Activated B cell treated with CpG ODN at 0.5 μM for 24 hours (primary cell): ENCODE measurements around the gene RNF220. TPM values are rescaled to one million over a fixed set of nuclear protein-coding genes. Genes with fewer than 3 reads are reported as not detected.

Experiments used
- ATAC-seq: fragments of 200-7000 bp; cut with Tn5 transposase; one replicate; pipeline ENCODE4 v1.10.0; 2021; ENCODE audit warnings: low read depth, mild to moderate bottlenecking, moderate library complexity
- CTCF ChIA-PET: fragments of 350-600 bp; sonication (Branson Sonifier 250); formaldehyde crosslinking; loops from one replicate; lab custom pipeline; 2021; ENCODE audit warnings: antibody characterized with exemption; lab: Charles Lee
- POLR2A ChIA-PET: fragments of 350-600 bp; sonication (Branson Sonifier 250); formaldehyde crosslinking; loops from one replicate; lab custom pipeline; 2021; ENCODE audit warnings: antibody characterized with exemption; lab: Charles Lee
- DNase-seq: peaks from one replicate; pipeline ENCODE4 v3.0.0; 2022
- H3K27ac Mint-ChIP-seq: one replicate; pipeline ENCODE4 v1.8.0; 2020; ENCODE audit warnings: mixed read lengths
- H3K27me3 Mint-ChIP-seq: one replicate; pipeline ENCODE4 v1.8.0; 2021; ENCODE audit warnings: mixed read lengths
- H3K36me3 Mint-ChIP-seq: one replicate; pipeline ENCODE4 v1.8.0; 2021; ENCODE audit warnings: low read depth, mixed read lengths
- H3K4me1 Mint-ChIP-seq: one replicate; pipeline ENCODE4 v1.8.0; 2021; ENCODE audit warnings: mixed read lengths
- H3K4me3 Mint-ChIP-seq: one replicate; pipeline ENCODE4 v1.8.0; 2020; ENCODE audit warnings: mild to moderate bottlenecking, mixed read lengths
- H3K9me3 Mint-ChIP-seq: one replicate; pipeline ENCODE4 v1.8.0; 2020; ENCODE audit warnings: mixed read lengths
- intact Hi-C: fragments of 100-400 bp; cut with micrococcal nuclease; formaldehyde crosslinking; loops from one replicate; pipeline ENCODE4 v1.15.1; 2024
- total RNA-seq: library from RNA; stranded (reverse); gene quantifications from 2 replicates; pipeline ENCODE4 v1.2.3, GENCODE V29; 2022
- TF ChIP-seq, protein P1 (sequence below): fragments of 200-600 bp; IDR thresholded peaks from one replicate; pipeline ENCODE4 v1.8.0; 2022; ENCODE audit warnings: antibody characterized with exemption, mild to moderate bottlenecking

Gene RNF220
- total RNA-seq, 1 donor from 2014 or later: 103 TPM

DNA sequence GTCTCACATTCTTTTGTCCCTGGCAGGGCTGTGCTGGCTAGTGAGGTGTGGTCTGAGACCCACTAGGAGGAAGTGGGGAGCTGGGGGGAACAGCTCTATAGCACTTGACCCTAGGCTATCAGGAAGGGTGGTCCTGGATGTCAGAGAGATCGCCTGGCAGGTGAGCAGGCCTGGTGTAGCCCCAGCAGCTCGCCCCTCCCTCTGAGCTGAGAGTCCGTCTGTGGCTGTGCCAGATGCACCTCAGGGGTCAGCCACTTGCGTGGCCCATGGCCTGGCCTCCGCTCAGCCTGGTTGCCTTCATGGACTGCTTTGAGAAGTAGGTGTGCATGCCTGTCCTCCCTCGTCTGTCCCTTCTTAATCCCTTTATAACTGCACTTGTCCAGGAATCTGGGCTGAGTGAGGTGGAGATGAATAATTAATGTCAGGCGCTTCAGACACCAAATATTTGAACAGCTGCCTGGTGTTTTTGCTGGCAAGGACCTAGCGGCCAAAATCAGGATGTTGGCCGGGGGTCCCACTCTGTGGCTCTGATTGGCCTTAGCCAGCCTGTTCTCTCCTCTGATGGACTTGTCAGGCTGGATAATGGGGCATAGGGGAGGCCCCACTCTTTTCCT, 238.8 kb downstream of the RNF220 start:
- TF ChIP-seq, protein P1, sequence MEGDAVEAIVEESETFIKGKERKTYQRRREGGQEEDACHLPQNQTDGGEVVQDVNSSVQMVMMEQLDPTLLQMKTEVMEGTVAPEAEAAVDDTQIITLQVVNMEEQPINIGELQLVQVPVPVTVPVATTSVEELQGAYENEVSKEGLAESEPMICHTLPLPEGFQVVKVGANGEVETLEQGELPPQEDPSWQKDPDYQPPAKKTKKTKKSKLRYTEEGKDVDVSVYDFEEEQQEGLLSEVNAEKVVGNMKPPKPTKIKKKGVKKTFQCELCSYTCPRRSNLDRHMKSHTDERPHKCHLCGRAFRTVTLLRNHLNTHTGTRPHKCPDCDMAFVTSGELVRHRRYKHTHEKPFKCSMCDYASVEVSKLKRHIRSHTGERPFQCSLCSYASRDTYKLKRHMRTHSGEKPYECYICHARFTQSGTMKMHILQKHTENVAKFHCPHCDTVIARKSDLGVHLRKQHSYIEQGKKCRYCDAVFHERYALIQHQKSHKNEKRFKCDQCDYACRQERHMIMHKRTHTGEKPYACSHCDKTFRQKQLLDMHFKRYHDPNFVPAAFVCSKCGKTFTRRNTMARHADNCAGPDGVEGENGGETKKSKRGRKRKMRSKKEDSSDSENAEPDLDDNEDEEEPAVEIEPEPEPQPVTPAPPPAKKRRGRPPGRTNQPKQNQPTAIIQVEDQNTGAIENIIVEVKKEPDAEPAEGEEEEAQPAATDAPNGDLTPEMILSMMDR: no peak
- peaks cover 92% of the 10 kb centered on the region for H3K36me3 Mint-ChIP-seq
- no peak overlapping the region for H3K27ac Mint-ChIP-seq
- no peak for ATAC-seq
- no peak overlapping the region for H3K4me3 Mint-ChIP-seq
- ChIA-PET POLR2A (no interaction called here), CTCF (no interaction called here)
- no peaks in the 10 kb centered on the region for H3K27me3 Mint-ChIP-seq
- H3K4me1 Mint-ChIP-seq: no peaks in the 10 kb centered on the region
- intact Hi-C loops: no loop called here
- no peak for DNase-seq
- H3K9me3 Mint-ChIP-seq: no peaks in the 10 kb centered on the region

- Mint-ChIP-seq H3K27me3 (no peaks in the 10 kb centered on the region), H3K4me3 (no peak overlapping the region), H3K9me3 (no peaks in the 10 kb centered on the region), H3K4me1 (no peaks in the 10 kb centered on the region), H3K36me3 (peaks cover 95% of the 10 kb centered on the region), H3K27ac (no peak overlapping the region)
- DNase-seq (no peak), ATAC-seq (no peak)
- intact Hi-C loops: no loop called here
- POLR2A ChIA-PET: no interaction called here
- TF ChIP-seq, protein P1: no peak
- CTCF ChIA-PET: no interaction called here
Measured at GRCh38 chr1:44644806-44645205, 239.8 kb downstream of the RNF220 start.

GRCh38 chr1:44645476-44646244, 240.6 kb downstream of the RNF220 start:
- intact Hi-C loops: no loop called here
- DNase-seq: no peak
- Mint-ChIP-seq H3K9me3 (no peaks in the 10 kb centered on the region), H3K27me3 (no peaks in the 10 kb centered on the region), H3K36me3 (peaks cover 97% of the 10 kb centered on the region), H3K27ac (no peak overlapping the region), H3K4me1 (no peaks in the 10 kb centered on the region), H3K4me3 (no peak overlapping the region)
- TF ChIP-seq, protein P1: no peak
- ChIA-PET POLR2A (no interaction called here), CTCF (no interaction called here)
- no peak for ATAC-seq

DNA sequence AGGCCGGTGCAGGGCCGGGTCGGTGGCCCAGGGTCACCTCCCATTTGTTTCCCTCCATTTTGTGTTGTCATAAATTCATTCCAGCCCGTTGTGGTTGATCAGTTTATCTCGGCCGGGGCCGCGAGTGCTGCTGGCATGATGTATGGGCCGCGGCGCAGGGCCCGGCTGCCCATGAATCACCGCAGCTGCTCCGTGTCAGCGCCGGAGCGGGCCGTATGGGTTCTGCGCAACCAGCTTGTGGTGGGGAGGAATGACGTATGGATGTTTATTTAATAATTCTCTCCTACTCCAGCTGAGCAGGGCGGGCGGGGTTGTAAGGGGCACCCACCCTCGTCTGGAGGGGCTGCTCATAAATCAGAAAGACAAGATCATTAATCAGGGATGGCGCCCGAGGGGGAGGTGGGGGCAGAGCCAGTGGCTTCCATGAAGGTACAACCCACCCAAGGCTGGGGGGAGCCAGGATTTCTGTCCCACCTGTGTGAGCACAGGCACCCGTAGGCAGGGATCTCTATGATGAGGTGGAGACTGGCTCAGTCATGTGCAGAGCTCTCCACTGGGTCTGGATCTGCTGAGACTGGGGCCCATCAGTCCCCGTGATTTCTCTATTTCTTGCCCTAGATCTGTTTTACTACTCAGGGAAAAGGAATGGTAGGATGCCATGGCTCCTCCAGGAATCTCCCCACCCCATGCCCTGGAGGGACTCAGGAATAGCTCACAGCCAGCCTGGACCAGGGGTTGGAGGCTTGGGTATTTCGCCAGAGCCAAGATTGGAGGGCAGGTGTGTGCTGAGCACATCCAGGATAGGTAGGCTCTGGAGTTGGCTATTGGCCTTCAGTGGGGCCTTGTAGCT, 241.4 kb downstream of the RNF220 start:
- CTCF ChIA-PET: no interaction called here
- Mint-ChIP-seq H3K4me3 (no peak overlapping the region), H3K27ac (no peak overlapping the region), H3K9me3 (no peaks in the 10 kb centered on the region), H3K27me3 (no peaks in the 10 kb centered on the region), H3K36me3 (peaks cover 97% of the 10 kb centered on the region), H3K4me1 (no peaks in the 10 kb centered on the region)
- TF ChIP-seq, protein P1: no peak
- POLR2A ChIA-PET: interaction anchor here (2.2 kb wide), 1 partner anchor 14 kb away, joined by 13 read pairs; no protein-coding TSS in a partner anchor
- no peak for DNase-seq
- intact Hi-C loops: no loop called here
- no peak for ATAC-seq
